ENCODE data around the gene TUBB. TPM values are rescaled to one million over a fixed set of nuclear protein-coding genes. Genes with fewer than 3 reads are reported as not detected.

TUBB gene

DNA sequence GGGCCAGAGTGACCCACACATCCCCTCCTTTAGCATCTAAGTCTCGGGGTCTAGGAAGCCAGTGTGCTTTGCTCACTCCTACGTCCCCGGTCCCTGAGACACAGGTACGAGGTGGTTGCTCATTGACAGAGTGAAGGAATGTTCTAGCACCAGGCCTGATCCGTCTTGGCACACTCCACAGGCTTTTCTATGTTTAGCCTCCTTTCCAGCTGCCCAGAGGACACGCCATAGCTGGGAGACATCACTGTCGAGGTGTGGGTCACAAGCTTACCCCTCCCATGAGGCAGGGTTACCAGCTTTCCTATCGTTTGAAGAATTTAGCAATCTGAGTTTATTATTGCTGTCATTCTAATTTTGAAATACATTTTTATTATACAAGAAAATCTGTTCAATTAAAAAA, 54.5 kb downstream of the TUBB start:
- Histone ChIP-seq H2BK15ac (ENCODE audit: low read depth, poor library complexity, severe bottlenecking) (no peak overlapping the region), H2AFZ (ENCODE audit: low read depth, low read length) (no peak overlapping the region), H3K4me2 (ENCODE audit: low read length, poor library complexity, severe bottlenecking) (no peak overlapping the region), H3K36me3 (ENCODE audit: control insufficient read depth in 1 of 2, insufficient read depth in 2 of 2, low read depth in 1 of 2, low read length in 2 of 2) (no peaks in the 10 kb centered on the region), H3K79me1 (replicated peaks; ENCODE audit: low read length, poor library complexity, severe bottlenecking) (peaks cover 2% of the 10 kb centered on the region), H2AK5ac (ENCODE audit: low read length, severe bottlenecking) (peak overlapping the region; percentile 28), H3K23ac (ENCODE audit: low read length in 2 of 2) (no peak overlapping the region), H3K9ac (ENCODE audit: low read length) (no peak overlapping the region), H4K8ac (ENCODE audit: low read length) (no peak overlapping the region), H4K91ac (ENCODE audit: low read length) (peak overlapping the region; percentile 4), H2BK5ac (ENCODE audit: low read depth, low read length, poor library complexity, severe bottlenecking) (no peak overlapping the region), H2BK12ac (ENCODE audit: low read length in 2 of 2) (peak overlapping the region; percentile 75 to 80), H3K14ac (ENCODE audit: low read length in 2 of 2) (no peak overlapping the region), H3K4me3 (ENCODE audit: insufficient read depth in 1 of 2, low read depth in 1 of 2, low read length in 2 of 2) (no peak overlapping the region), H2BK120ac (ENCODE audit: low read depth, low read length) (peak overlapping the region; percentile 82), H3K4me1 (ENCODE audit: control insufficient read depth, insufficient read depth, low read depth, low read length) (peaks cover 17% of the 10 kb centered on the region), H3K27ac (ENCODE audit: low read length, poor library complexity, severe bottlenecking) (no peak overlapping the region), H3K4ac (ENCODE audit: low read depth in 1 of 2, low read length in 2 of 2) (peak overlapping the region; percentile 2 to 10), H3K27me3 (ENCODE audit: control insufficient read depth in 1 of 2, insufficient read depth in 1 of 2, low read length in 2 of 2) (no peaks in the 10 kb centered on the region), H3K18ac (ENCODE audit: low read depth in 1 of 2, low read length in 2 of 2) (peak overlapping the region in 1 of 2 experiments; percentile 55), H3K9me3 (ENCODE audit: control insufficient read depth, low read length) (no peaks in the 10 kb centered on the region)
- 93% methylated on average over 7 of the region's 8 CpGs for WGBS
- DNase-seq: no peak

Small RNA genes lying within 50 kb of the gene (small RNA-seq; reads per million reads assigned to genes)
- gene RF00019 (ENCODE audit: low read depth): not detected
- not detected for gene RN7SL353P (ENCODE audit: low read depth)

Measured in mesenchymal stem cell (in vitro differentiated cells and primary cell).